ENCODE results near the gene ERGIC1. TPM values are rescaled to one million over a fixed set of nuclear protein-coding genes. Genes with fewer than 3 reads are reported as not detected.

Gene ERGIC1
- total RNA-seq, 1 donor from 2014 or later, result 158 TPM

DNA sequence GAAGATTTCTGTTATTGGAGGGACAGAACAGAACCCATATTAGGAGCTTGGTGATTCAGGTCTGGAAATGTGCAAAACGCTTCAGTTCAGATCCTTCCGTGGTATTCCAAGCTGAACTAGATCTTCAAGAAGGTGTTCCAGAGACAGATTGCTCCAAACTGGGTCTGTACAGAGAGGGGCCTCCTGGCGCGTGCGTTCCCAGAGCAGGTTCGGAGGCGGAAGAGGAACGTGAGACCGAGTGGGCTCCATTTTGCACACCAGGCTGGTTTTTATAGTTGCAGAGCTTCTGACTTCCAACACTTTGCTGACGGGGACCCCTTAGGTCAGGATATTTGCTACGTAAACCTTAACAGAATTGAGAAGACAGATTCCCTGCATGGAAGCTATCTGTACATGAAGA, 108.5 kb downstream of the ERGIC1 start:
- no peak overlapping the region for H3K4me3 Mint-ChIP-seq (ENCODE audit: low read depth)
- H3K27me3 Mint-ChIP-seq, result no peaks in the 10 kb centered on the region
- TF ChIP-seq CTCF (IDR thresholded peaks at IDR 0.05; ENCODE audit: unreplicated experiment), result no peak
- peaks cover 2% of the 10 kb centered on the region for H3K4me1 Mint-ChIP-seq (ENCODE audit: low read depth)
- no peak for DNase-seq (ENCODE audit: low spot score, unreplicated experiment)
- H3K9me3 Mint-ChIP-seq (ENCODE audit: low read depth), result no peaks in the 10 kb centered on the region
- H3K36me3 Mint-ChIP-seq (ENCODE audit: insufficient read depth), result peaks cover 27% of the 10 kb centered on the region
- no peak overlapping the region for H3K27ac Mint-ChIP-seq

DNA sequence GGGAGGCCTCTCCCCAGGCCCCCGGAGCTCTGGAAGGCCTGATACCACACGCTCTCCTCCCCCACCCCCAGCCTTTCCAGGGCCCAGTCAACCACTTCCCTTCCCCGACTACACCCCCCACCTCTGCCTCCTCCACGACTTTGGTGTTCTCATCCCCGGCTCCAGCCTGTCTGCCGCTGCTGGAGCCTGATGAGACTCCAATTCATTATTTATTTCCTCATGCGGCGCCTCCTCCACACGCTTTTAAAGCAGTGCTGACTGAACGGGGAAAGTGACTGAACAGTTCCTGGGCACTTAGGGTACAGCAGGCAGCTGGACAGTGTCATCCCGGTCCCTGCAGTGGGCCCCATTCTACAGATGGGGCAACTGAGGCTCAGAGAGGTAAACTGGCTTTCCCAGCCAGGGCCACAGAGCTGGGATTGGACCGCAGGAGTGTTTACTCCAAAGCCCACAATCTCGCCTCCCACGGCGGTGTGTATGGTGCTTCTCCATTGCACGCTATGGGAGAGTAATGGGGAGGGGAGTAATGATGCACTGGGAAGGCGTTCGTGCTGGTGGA, 109.3 kb downstream of the ERGIC1 start:
- Mint-ChIP-seq H3K27ac (no peak overlapping the region), H3K36me3 (ENCODE audit: insufficient read depth) (peaks cover 28% of the 10 kb centered on the region), H3K9me3 (ENCODE audit: low read depth) (no peaks in the 10 kb centered on the region), H3K4me3 (ENCODE audit: low read depth) (no peak overlapping the region), H3K4me1 (ENCODE audit: low read depth) (peaks cover 2% of the 10 kb centered on the region), H3K27me3 (no peaks in the 10 kb centered on the region)
- no peak for TF ChIP-seq CTCF (IDR thresholded peaks at IDR 0.05; ENCODE audit: unreplicated experiment)
- DNase-seq (ENCODE audit: low spot score, unreplicated experiment), result no peak

DNA sequence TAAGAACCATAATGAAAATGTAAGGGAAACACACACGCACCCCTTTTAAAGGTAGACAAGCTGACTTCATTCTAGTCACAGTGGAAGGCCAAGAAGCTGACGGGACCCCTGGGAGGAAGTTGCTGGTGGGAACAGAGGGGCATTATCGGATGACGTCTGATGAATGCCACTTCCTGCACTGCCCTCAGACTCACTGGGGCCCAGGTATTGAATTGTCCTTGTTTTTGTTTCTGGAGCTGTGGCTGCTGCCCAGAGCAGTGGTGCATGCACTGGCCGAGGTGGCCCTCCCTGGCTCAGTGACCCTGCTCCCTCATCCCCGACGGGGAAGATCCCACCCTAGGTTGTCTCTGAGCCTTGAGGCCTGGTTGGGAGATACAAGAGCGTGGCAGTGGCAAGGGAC, 109.9 kb downstream of the ERGIC1 start:
- Mint-ChIP-seq H3K27ac (no peak overlapping the region), H3K4me3 (ENCODE audit: low read depth) (no peak overlapping the region), H3K9me3 (ENCODE audit: low read depth) (no peaks in the 10 kb centered on the region), H3K27me3 (no peaks in the 10 kb centered on the region), H3K4me1 (ENCODE audit: low read depth) (peaks cover 2% of the 10 kb centered on the region), H3K36me3 (ENCODE audit: insufficient read depth) (peaks cover 28% of the 10 kb centered on the region)
- DNase-seq (ENCODE audit: low spot score, unreplicated experiment), result no peak
- TF ChIP-seq CTCF (IDR thresholded peaks at IDR 0.05; ENCODE audit: unreplicated experiment), result no peak

- Mint-ChIP-seq H3K9me3 (ENCODE audit: low read depth) (no peaks in the 10 kb centered on the region), H3K4me1 (ENCODE audit: low read depth) (peaks cover 2% of the 10 kb centered on the region), H3K27me3 (no peaks in the 10 kb centered on the region), H3K27ac (no peak overlapping the region), H3K36me3 (ENCODE audit: insufficient read depth) (peaks cover 27% of the 10 kb centered on the region), H3K4me3 (ENCODE audit: low read depth) (no peak overlapping the region)
- no peak for DNase-seq (ENCODE audit: low spot score, unreplicated experiment)
- no peak for TF ChIP-seq CTCF (IDR thresholded peaks at IDR 0.05; ENCODE audit: unreplicated experiment)
These were observed 110.7 kb downstream of the ERGIC1 start for GRCh38 chr5:172944741-172945140.

GRCh38 chr5:172945151-172945550, 111.1 kb downstream of the ERGIC1 start:
- Mint-ChIP-seq H3K36me3 (ENCODE audit: insufficient read depth) (peaks cover 25% of the 10 kb centered on the region), H3K4me3 (ENCODE audit: low read depth) (no peak overlapping the region), H3K27me3 (no peaks in the 10 kb centered on the region), H3K27ac (no peak overlapping the region), H3K4me1 (ENCODE audit: low read depth) (peaks cover 2% of the 10 kb centered on the region), H3K9me3 (ENCODE audit: low read depth) (no peaks in the 10 kb centered on the region)
- no peak for DNase-seq (ENCODE audit: low spot score, unreplicated experiment)
- TF ChIP-seq CTCF (IDR thresholded peaks at IDR 0.05; ENCODE audit: unreplicated experiment), result no peak
